GM12878 (cell line): ENCODE measurements around the gene MYBL2. TPM values are rescaled to one million over a fixed set of nuclear protein-coding genes. Genes with fewer than 3 reads are reported as not detected.

Source experiments
- BACH1 ChIP-seq: fragments of 450-650 bp; IDR thresholded peaks from 2 replicates; pipeline ENCODE4 v1.6.1; 2017; ENCODE audit warnings: mild to moderate bottlenecking, borderline replicate concordance
- CREB1 ChIP-seq: IDR thresholded peaks from 2 replicates; pipeline ENCODE4 v1.6.1; 2012; ENCODE audit warnings: low read depth, mild to moderate bottlenecking, inconsistent platforms
- E2F4 ChIP-seq: IDR thresholded peaks from 2 replicates; pipeline ENCODE4 v1.6.1; 2012; ENCODE audit warnings: low read depth, low read length, improper control_type of control experiment
- IKZF2 ChIP-seq, 2 experiments: fragments of 450-650 bp; IDR thresholded peaks; 2 replicates each; pipeline ENCODE4 v1.6.1; 2017; ENCODE audit warnings: mild to moderate bottlenecking in 2 of 2, moderate library complexity in 2 of 2
- JUND ChIP-seq: IDR thresholded peaks from 2 replicates; pipeline ENCODE4 v1.6.1; 2012; ENCODE audit warnings: low read depth, mild to moderate bottlenecking, low read length, improper control_type of control experiment, moderate library complexity
- MLLT1 ChIP-seq: fragments of 450-650 bp; IDR thresholded peaks from 2 replicates; pipeline ENCODE4 v1.6.1; 2016; ENCODE audit warnings: mild to moderate bottlenecking
- NKRF ChIP-seq: fragments of 450-650 bp; conservative IDR thresholded peaks from 2 replicates; pipeline ENCODE4 v1.6.1; 2017; ENCODE audit warnings: mild to moderate bottlenecking, moderate library complexity
- PAX5 ChIP-seq: IDR thresholded peaks from 2 replicates; pipeline ENCODE4 v1.6.1; 2011; ENCODE audit warnings: low read depth, low read length, borderline replicate concordance
- POLR2AphosphoS5 ChIP-seq: IDR thresholded peaks from 2 replicates; pipeline ENCODE4 v1.6.1; 2011; ENCODE audit warnings: mild to moderate bottlenecking, low read length, inconsistent platforms
- SP1 ChIP-seq: IDR thresholded peaks from one replicate; pipeline ENCODE4 v1.6.1; 2011; ENCODE audit warnings: low read depth, low read length
- SUZ12 ChIP-seq: fragments of 200-600 bp; sonication (generic); IDR thresholded peaks from one replicate; pipeline ENCODE4 v1.6.1; 2018; ENCODE audit warnings: antibody characterized with exemption, mild to moderate bottlenecking; ENCODE audit not compliant: unreplicated experiment
- ZSCAN29 ChIP-seq: fragments of 450-650 bp; IDR thresholded peaks from 2 replicates; pipeline ENCODE4 v1.6.1; 2017; ENCODE audit warnings: mild to moderate bottlenecking, moderate library complexity
- polyA plus RNA-seq, 11 experiments: library from polyadenylated mRNA; depleted of rRNA in 4 of 11; unstranded in 6 of 11; stranded (reverse) in 5 of 11; fragments of >200 nt; fragmentation: Nextera tagmentation in 4 of 11; fragmentation: Illumina TruSeq in 1 of 11; extraction: Ambion mirVana in 4 of 11; extraction: Trizol in 1 of 11; gene quantifications; 1 replicate in 1 of 11; 2 replicates in 10 of 11; pipeline versions ENCODE4 v1.2.1 to v1.2.3, GENCODE V29; 2011 to 2016; ENCODE audit warnings: inconsistent platforms in 2 of 11, missing spikeins in 2 of 11, low read depth in 1 of 11
- total RNA-seq, 4 experiments: library from RNA; depleted of rRNA in 3 of 4; stranded (reverse); fragments of >200 nt in 3 of 4; fragmentation: Illumina TruSeq in 1 of 4; extraction: Trizol in 1 of 4; gene quantifications; 2 replicates each; pipeline versions ENCODE4 v1.2.1 to v1.2.3, GENCODE V29; 2013 to 2021
- TF ChIP-seq, protein P1 (sequence below): IDR thresholded peaks from 2 replicates; pipeline ENCODE4 v1.6.1; 2012; ENCODE audit warnings: low read depth, low read length, improper control_type of control experiment
- TF ChIP-seq, protein P2 (sequence below): fragments of 450-650 bp; formaldehyde crosslinking; IDR thresholded peaks from 2 replicates; pipeline ENCODE4 v1.4.0; 2020; ENCODE audit warnings: mild to moderate bottlenecking, moderate library complexity

MYBL2 gene
- total and polyA plus RNA-seq, 10 of the 15 experiments (the other 5 are each of a cell fraction or from before 2014, with no cell fraction given), result 4.5 to 213 (median 74.2) TPM

DNA sequence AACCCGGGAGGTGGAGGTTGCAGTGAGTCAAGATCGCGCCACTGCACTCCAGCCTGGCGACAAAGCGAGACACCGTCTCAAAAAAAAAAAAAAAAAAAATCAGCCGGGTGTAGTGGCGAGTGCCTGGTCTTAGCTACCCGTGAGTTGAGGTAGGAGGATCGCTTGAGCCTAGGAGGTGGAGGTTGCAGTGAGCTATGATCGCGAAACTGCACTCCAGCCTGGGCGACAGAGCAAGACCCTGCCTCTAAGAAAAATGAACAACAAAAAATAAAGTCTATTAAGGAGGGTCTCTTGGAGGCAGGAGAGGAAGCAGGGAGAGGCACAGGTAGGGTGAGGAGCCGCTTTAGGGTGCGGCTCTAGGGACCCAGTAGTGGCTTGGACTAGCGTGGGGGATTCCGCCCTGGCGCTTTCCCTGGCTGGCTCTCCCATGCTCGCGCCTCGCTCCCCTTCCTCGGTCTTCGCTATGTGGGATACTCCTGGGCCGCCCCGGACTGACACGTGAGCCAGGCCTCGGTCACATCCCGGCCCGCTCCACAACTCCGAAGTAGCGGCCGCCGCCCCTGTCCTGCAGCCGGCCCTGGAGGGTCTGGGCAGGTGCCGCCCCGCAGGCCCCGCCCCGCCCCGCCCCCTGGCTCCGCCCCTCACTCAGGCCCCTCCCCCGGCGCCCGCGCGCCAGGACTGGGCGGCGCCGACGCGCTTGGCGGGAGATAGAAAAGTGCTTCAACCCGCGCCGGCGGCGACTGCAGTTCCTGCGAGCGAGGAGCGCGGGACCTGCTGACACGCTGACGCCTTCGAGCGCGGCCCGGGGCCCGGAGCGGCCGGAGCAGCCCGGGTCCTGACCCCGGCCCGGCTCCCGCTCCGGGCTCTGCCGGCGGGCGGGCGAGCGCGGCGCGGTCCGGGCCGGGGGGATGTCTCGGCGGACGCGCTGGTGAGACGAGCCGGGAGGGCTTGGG, at the start of gene MYBL2 (continued):
- TF ChIP-seq NKRF (peak; percentile 99), POLR2AphosphoS5 (peak; percentile 45; the same call in 1 of the 2 replicates), E2F4 (peak; percentile 94), SP1 (peak; percentile 62), PAX5 (0 out of 2 replicates have a peak, but pooled peaks have one; percentile 16), SUZ12 (no peak), BACH1 (0 out of 2 replicates have a peak, but pooled peaks have one; percentile 9), ZSCAN29 (no peak), JUND (no peak), IKZF2 (IDR thresholded peaks at IDR 0.05) (0 out of 4 replicates have a peak, but pooled peaks have one; percentile 12 to 17), CREB1 (peak; percentile 89), MLLT1 (peak; percentile 25; the same call in 1 of the 2 replicates)
- TF ChIP-seq, protein P1, sequence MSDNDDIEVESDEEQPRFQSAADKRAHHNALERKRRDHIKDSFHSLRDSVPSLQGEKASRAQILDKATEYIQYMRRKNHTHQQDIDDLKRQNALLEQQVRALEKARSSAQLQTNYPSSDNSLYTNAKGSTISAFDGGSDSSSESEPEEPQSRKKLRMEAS, result peak; percentile 90
- TF ChIP-seq, protein P2, sequence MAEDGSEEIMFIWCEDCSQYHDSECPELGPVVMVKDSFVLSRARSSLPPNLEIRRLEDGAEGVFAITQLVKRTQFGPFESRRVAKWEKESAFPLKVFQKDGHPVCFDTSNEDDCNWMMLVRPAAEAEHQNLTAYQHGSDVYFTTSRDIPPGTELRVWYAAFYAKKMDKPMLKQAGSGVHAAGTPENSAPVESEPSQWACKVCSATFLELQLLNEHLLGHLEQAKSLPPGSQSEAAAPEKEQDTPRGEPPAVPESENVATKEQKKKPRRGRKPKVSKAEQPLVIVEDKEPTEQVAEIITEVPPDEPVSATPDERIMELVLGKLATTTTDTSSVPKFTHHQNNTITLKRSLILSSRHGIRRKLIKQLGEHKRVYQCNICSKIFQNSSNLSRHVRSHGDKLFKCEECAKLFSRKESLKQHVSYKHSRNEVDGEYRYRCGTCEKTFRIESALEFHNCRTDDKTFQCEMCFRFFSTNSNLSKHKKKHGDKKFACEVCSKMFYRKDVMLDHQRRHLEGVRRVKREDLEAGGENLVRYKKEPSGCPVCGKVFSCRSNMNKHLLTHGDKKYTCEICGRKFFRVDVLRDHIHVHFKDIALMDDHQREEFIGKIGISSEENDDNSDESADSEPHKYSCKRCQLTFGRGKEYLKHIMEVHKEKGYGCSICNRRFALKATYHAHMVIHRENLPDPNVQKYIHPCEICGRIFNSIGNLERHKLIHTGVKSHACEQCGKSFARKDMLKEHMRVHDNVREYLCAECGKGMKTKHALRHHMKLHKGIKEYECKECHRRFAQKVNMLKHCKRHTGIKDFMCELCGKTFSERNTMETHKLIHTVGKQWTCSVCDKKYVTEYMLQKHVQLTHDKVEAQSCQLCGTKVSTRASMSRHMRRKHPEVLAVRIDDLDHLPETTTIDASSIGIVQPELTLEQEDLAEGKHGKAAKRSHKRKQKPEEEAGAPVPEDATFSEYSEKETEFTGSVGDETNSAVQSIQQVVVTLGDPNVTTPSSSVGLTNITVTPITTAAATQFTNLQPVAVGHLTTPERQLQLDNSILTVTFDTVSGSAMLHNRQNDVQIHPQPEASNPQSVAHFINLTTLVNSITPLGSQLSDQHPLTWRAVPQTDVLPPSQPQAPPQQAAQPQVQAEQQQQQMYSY (CRISPR knock-in tag), result no peak
